Rectal smooth muscle tissue (tissue), 1 donor: ENCODE data around the gene FAM131C.
"Not testable (repeated sequence)": the region's sequence is repeated elsewhere in the genome, so short reads cannot be mapped to it uniquely, and the experiment has no call there.

Experiments used
- H3K27ac ChIP-seq: one replicate; pipeline ENCODE4 v1.7.0; 2013; ENCODE audit warnings: low read depth, low read length, inconsistent platforms
- H3K27me3 ChIP-seq: one replicate; pipeline ENCODE4 v1.7.0; 2013; ENCODE audit warnings: low read length; ENCODE audit not compliant: control insufficient read depth, insufficient read depth
- H3K36me3 ChIP-seq: one replicate; pipeline ENCODE4 v1.7.0; 2013; ENCODE audit warnings: low read length; ENCODE audit not compliant: control insufficient read depth, insufficient read depth
- H3K4me1 ChIP-seq: one replicate; pipeline ENCODE4 v1.7.0; 2013; ENCODE audit warnings: low read length; ENCODE audit not compliant: control insufficient read depth, insufficient read depth
- H3K4me3 ChIP-seq: one replicate; pipeline ENCODE4 v1.7.0; 2013; ENCODE audit warnings: low read length
- H3K9ac ChIP-seq: one replicate; pipeline ENCODE4 v1.7.0; 2013; ENCODE audit warnings: low read length

FAM131C gene

DNA sequence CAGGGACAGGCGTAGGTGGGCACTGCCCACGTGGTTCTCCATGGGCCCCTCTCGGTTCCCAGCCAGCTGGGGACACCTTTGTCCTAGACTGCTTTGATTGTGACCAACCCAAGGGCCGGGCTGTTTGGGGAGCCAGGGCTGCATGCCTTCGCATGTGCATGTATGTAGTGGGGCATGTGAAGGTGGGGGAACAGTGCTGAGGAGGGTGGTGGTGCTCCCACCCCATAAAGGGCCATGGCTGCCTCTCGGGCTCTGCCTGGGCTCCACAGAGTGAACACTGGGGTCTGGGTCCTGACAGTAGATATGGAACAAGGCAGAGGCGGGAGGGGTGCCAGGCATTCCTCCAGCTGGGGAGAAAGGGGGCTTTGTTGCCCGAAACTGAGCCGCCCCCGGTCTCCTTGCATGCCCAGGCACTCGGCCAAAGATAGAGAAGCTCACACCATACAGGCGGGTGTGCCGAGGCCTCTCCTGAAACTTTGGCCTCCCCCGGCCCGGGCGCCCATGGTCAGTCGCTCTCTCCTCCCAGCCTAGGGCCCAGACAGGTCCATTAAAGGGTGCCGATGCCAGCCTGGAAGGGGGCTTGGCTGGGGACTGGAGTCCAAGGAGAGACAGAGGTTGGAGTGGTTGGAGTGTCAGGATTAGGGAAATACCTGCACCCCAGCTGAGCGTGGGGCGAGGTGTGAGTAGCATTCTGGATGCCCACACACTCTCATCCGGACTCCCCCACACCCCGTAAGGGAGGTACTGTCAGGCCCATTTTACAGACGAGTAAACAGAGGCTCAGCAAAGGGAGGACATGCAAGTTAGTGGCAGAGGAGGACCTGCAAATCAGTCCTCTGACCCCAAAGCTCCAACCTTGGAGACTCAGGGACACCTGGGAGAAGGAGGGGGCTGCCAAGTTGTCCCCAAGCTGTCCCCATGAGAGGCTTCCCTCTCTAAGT, 41.3 kb upstream of the FAM131C start:
- Histone ChIP-seq H3K9ac (no peak overlapping the region), H3K27me3 (no peaks in the 10 kb centered on the region), H3K4me3 (no peak overlapping the region), H3K4me1 (no peaks in the 10 kb centered on the region), H3K27ac (no peak overlapping the region), H3K36me3 (no peaks in the 10 kb centered on the region)

DNA sequence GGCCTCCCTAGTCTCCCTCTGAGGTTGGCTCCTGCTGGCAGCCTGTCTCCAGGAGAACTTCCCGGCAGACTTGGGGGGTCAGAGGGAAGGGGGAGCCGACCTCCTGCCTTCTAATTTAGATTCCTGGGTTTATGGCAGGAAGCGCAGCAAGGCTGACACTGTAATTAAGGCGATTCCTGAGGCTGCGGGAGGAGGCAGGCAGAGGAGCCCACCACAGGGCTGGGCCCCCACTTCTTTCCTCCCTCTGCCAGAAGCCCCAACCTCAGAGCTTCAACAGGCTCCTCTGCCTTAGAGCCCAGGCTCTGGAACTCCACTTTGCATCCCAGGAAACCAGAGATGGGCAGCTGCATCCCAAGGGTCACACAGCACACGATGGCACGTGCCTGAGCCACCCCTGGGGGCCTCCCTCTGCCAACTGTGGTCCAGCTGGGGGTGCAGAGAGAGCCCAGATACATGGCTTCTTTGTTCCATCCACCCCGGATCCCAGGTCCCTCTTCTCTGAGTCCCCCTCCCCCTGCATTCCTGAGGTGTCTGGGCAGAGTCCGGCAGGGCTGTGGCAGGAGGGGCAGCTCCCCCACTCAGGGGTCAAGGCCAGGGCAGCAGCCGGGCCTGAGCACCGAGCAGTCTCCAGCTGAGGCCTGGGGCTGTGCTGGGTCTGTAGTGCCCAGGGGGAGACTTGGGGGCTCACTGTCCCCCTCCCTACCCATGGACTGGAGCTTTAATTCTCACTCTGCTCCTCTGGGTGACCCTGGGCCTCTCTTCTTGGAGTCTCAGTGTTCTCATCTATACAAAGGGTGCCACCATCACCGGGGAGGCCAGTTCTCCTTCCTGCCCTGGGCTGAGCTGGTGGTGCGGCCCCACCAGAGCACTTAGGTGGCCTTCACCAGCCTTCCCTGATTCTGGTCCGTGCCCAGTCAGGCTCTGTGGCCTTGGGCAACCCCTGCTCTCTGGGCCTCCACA, 39.4 kb upstream of the FAM131C start:
- Histone ChIP-seq H3K27ac (no peak overlapping the region), H3K36me3 (no peaks in the 10 kb centered on the region), H3K27me3 (no peaks in the 10 kb centered on the region), H3K4me1 (no peaks in the 10 kb centered on the region), H3K9ac (no peak overlapping the region), H3K4me3 (no peak overlapping the region)

DNA sequence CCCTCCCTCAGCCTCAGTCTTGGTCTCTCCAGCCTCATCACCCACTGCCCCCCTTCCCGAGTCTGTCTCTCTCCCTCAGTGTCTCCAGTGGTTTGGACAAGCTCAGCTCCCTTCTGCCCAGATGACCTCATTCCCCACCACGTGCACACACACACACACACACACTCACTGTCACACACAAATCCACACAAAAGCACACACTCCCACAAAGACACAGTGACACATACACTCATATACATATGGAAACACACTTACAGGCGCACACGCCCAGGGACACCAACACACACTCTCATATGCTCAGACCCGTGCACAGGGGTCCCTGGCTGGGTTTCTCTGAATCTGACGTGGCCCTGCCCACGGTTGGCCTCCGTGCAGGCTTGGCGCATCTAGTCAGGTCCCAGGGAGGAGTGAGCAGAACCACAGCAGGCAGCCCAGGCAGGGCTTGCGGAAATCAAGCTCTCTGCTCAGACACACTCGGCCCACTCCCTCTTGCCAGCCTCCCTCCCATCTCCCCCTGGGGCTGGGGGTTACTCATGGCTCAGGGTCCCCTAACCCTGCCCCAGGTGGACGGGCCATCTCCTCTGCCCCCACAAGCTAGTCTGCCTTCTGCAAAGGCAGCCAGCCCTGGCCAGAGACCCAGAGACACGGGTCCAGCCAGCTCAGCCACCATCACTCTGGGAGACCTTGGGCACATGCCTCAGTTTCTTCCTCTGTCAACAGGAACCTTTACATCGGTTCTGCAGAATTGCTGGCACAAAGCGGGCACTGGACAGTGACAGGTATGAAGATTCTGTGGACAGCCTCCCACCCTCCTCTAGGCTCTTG, 38.5 kb upstream of the FAM131C start:
- Histone ChIP-seq H3K27me3 (no peaks in the 10 kb centered on the region), H3K36me3 (no peaks in the 10 kb centered on the region), H3K9ac (no peak overlapping the region), H3K4me1 (no peaks in the 10 kb centered on the region), H3K4me3 (no peak overlapping the region), H3K27ac (no peak overlapping the region)

DNA sequence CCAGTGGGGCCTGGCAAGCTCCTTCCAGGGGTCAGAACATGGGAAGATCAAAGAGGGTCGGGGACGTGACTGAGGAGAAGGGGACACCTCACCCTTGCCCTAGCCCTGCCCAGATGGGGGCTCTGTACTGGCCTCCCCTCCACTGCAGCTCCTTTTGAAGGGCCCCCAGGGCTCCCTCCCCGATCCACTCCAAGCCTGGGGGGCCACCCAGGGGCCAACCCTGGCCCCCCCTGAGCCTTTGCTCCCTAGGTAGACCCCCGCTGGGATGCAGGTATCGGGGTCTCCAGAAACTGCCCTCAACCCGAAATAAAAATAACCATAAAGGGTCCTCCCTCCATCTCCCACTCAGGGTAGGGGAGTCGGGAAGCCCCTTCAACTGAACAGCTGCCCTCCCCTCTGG, 37.4 kb upstream of the FAM131C start:
- Histone ChIP-seq H3K4me3 (no peak overlapping the region), H3K4me1 (no peaks in the 10 kb centered on the region), H3K36me3 (no peaks in the 10 kb centered on the region), H3K27me3 (no peaks in the 10 kb centered on the region), H3K9ac (no peak overlapping the region), H3K27ac (no peak overlapping the region)

DNA sequence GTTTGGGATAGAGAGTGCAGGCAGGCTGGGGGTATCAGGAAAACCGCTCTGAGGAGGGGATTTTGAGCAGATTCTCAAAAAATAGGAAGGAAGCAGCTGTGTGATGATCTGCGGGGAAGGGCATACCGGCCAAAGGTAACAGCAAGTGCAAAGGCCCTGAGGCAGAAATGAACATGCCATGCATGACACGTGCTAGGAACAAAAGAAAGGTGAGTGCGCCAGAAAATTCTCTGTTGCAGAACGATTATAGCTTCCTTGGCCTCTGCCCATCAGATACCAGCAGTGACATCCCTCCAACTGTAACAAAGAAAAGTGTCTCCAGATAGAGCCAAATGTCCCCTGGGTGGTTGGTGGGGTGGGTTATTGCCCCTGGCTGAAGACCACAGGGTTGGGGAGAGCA, 37.0 kb upstream of the FAM131C start:
- Histone ChIP-seq H3K27me3 (no peaks in the 10 kb centered on the region), H3K9ac (no peak overlapping the region), H3K36me3 (no peaks in the 10 kb centered on the region), H3K4me3 (no peak overlapping the region), H3K27ac (no peak overlapping the region), H3K4me1 (no peaks in the 10 kb centered on the region)

DNA sequence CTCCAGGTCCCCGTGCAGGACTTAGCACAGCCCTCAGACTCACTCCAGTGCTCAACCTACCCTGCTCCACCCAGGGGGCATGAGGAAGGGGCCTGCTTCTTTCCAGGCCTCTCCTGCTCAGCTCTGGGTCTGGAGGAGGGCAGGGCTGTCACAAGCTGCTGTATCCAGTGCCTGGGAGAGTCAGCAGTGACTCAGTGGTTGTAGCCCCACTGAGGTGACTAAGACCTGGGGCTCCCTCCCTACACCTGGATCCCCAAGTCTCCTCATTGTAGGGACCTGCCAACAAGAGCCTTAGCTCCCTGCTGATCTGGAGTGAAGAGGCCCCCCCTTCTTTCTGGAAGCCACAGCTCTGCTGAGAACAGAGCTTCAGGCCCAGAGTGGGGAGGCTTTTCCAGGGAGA, 36.1 kb upstream of the FAM131C start:
- Histone ChIP-seq H3K9ac (no peak overlapping the region), H3K27ac (no peak overlapping the region), H3K36me3 (no peaks in the 10 kb centered on the region), H3K4me3 (no peak overlapping the region), H3K27me3 (no peaks in the 10 kb centered on the region), H3K4me1 (no peaks in the 10 kb centered on the region)

DNA sequence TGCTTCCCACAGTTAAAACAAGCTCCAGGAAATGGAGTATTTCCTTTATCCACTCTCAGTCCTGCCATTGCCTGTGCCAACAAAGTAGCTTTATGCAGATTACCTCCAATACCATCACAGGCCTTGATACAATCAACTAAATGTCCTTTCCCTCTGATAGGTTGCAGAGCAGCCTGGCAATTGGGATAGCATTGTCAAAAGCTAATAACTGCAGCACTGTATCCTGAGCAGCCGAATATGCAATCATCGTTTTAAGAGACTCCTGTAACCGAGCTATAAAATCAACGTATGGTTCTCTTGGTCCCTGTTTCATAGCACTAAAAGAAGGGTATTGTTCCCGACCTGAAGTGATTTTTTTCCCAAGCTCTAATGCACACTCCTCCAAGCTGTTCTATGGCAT, 33.6 kb upstream of the FAM131C start:
- not testable (repeated sequence) for H3K27me3 ChIP-seq, H3K4me1 ChIP-seq, H3K4me3 ChIP-seq, H3K36me3 ChIP-seq, H3K27ac ChIP-seq, H3K9ac ChIP-seq

DNA sequence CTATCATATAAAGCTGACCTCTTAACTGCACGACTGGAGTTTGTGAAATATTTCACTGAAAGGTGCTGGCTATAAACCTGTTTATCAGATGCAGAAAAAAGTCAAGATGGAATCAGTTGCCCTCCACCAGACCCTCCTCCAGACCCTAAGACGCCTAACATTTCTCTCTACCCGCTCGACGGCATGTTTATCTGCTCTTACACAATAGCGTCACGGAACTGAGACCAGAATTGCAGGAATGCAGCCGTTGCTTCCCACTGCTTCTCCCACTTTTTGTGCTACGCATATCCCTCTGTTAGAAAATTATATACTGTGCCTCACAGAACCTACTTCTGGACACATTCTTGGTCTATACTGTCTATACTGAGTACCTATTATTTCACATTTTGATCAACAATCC, 28.2 kb upstream of the FAM131C start:
- Histone ChIP-seq H3K9ac (no peak overlapping the region), H3K36me3 (no peaks in the 10 kb centered on the region)

DNA sequence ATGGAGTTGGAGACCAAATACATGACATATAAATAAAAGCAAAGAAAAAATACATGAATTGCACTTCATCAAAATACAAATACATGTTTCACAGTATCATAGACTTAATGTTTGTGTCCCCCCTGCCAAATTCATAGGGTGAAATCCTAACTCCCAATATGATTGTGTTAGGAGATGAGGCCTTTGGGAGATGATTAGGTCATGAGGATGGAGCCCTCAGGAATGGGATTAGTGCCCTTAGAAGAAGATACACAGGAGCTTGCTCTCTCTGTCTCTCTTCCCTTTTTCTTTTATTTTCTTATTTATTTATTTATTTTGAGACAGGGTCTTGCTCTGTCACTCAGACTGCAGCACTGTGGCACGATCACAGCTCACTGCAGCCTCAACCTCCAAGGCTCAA, 26.0 kb upstream of the FAM131C start:
- no peaks in the 10 kb centered on the region for H3K4me1 ChIP-seq
- H3K9ac ChIP-seq: no peak overlapping the region
- H3K36me3 ChIP-seq: no peaks in the 10 kb centered on the region
- H3K27me3 ChIP-seq: no peaks in the 10 kb centered on the region
- H3K27ac ChIP-seq: no peak overlapping the region
- no peak overlapping the region for H3K4me3 ChIP-seq

More for the DNA sequence above, 28.2 kb upstream of the FAM131C start:
- Histone ChIP-seq H3K4me1 (no peaks in the 10 kb centered on the region), H3K27ac (no peak overlapping the region), H3K27me3 (no peaks in the 10 kb centered on the region), H3K4me3 (no peak overlapping the region)

DNA sequence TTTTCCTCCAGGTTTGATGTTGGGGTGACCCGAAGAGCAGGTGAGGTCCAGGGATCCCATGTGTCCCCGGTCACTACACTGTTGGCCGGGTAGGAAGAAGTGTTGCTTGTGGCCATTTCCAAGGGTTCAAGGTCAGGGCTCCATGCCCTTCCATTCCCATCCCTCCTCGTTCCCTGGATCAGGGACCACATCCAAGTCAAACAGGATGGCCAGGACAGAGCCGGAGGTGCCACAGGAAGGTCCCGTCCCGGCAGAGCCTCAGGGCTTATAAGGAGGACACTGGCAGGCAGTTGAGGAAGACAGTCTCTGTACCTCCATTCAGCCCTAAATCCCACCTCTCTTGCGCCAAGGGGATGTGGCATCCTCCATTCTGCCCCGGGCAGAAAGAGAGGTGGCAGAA, 22.0 kb upstream of the FAM131C start:
- Histone ChIP-seq H3K27ac (no peak overlapping the region), H3K4me3 (no peak overlapping the region), H3K27me3 (no peaks in the 10 kb centered on the region), H3K36me3 (no peaks in the 10 kb centered on the region), H3K9ac (no peak overlapping the region), H3K4me1 (no peaks in the 10 kb centered on the region)

DNA sequence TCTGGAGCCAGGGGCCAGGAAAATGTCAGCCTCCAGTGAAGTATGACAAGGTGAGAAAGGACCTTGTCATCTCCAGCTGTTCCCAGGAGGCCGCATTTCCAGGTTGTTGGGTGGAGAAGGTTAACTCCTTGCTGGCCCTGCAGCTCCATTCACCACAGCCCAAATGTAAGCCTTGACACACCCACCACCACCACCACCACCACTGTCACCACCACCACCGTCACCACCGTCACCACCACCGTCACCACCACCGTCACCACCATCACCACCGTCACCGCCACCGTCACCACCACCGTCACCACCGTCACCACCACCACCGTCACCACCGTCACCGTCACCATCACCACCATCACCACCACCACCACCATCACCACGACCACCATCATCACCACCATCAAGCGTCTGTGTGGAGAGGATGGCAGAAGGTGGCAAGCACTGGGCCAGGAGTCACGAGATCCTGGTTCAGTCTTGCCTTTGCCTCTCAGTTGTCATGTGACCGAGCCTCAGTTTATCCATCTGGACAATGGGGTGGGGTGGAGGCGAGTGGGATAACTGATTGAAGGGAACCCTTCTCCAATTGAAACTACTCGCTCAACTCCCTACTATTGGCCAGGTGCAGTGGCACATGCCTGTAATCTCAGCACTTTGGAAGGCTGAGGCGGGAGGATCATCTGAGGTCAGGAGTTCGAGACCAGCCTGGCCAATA, 21.2 kb upstream of the FAM131C start:
- Histone ChIP-seq H3K36me3 (no peaks in the 10 kb centered on the region), H3K27me3 (no peaks in the 10 kb centered on the region)

More for the DNA sequence above, 21.2 kb upstream of the FAM131C start:
- Histone ChIP-seq H3K27ac (no peak overlapping the region), H3K4me3 (no peak overlapping the region), H3K9ac (no peak overlapping the region), H3K4me1 (no peaks in the 10 kb centered on the region)
